Measurements from ENCODE around the gene TVP23C.

Gene TVP23C

GRCh38 chr17:15496735-15497670 lies 66.3 kb downstream of the TVP23C start:
- DNase-seq (ENCODE audit: low read depth in 1 of 2, low spot score in 1 of 2) = no peak

DNA sequence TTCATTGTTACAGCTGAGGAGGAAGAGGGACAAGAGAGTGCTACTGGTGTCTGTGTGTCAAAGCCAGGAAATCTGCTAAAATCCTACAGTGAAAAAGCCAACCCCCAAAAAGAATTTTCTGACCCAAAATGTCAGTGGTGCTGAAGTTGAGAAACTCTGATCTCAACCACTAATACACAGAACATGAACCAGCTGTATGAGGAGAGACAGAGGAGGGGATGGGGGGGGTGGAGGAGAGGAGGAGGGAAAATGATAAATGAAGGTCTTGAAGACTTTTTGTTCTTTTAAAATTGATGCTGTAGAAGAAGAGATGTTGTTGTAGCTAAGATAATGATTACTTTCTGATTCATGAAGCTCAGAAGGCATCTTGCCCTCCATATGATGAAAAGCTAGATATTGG lies 68.5 kb downstream of the TVP23C start:
- DNase-seq (ENCODE audit: low read depth in 1 of 2, low spot score in 1 of 2) = no peak

GRCh38 chr17:15493693-15494035 lies 69.6 kb downstream of the TVP23C start:
- DNase-seq (ENCODE audit: low read depth in 1 of 2, low spot score in 1 of 2) = no peak

- DNase-seq (ENCODE audit: low read depth in 1 of 2, low spot score in 1 of 2) = no peak
These were observed 70.2 kb downstream of the TVP23C start for GRCh38 chr17:15492791-15493692.

DNA sequence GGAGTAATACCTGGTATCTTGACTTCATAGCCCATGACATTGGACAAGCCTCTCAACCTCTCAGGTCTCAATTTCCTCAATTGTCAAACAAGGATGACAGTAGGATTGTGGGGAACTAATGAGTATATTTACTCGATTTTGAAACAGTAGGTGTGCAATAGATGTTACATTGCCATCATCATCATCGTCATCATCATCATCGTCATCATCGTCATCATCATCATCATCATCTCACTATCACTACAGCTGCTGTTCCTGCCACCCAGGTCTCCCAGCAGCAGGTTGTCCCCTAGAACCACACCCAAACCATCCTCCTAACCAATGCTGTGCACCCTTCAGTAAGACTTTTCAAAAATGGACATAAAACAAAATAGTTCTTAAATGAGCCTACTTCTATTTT lies 71.1 kb downstream of the TVP23C start:
- no peak for DNase-seq (ENCODE audit: low read depth in 1 of 2, low spot score in 1 of 2)

- DNase-seq (ENCODE audit: low read depth in 1 of 2, low spot score in 1 of 2) = no peak
These were observed 72.5 kb downstream of the TVP23C start for GRCh38 chr17:15490634-15491261.

GRCh38 chr17:15488557-15488956 lies 74.7 kb downstream of the TVP23C start:
- DNase-seq (ENCODE audit: low read depth in 1 of 2, low spot score in 1 of 2) = no peak

DNA sequence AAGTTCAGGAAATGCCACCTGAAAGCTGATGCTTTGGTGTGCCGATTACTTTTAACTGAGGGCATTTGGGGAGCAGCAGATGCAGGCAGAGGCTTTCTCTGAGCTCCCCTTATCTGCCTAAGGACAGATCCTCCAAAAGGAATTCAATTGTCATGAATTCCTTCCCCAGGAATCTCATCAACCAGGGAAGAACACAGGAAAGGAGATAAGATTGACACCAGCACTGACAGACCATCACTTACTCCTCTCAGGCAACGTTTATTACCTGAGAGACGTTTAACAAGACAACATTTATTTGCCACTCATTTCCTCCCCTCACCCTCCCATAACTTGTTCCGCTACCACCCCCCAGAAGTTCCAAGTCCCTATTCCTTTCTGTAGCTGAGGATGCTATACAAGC lies 78.2 kb downstream of the TVP23C start:
- DNase-seq (ENCODE audit: low read depth in 1 of 2, low spot score in 1 of 2) = no peak

DNA sequence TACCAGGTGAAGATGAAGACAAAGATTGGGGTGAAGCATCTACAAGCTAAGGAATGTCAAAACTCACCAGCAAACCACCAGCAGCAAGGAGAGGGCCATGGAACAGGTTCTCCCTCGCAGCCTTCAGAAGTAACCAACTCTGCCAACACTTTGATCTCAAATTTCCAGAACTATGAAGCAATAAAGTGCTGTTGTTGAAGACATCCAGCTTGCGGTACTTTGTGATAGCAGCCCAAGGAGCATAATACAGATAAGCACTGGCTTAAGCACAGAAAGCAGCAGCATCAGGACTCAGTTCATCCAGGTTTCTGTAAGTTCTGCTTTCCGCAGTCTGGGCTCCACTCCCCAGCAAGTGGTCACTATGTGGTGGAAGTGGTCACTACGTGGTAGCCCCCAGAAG lies 79.9 kb downstream of the TVP23C start:
- DNase-seq (ENCODE audit: low read depth in 1 of 2, low spot score in 1 of 2) = no peak

- no peak for DNase-seq (ENCODE audit: low read depth in 1 of 2, low spot score in 1 of 2)
These were observed 80.8 kb downstream of the TVP23C start for GRCh38 chr17:15482476-15482875.

- no peak for DNase-seq (ENCODE audit: low read depth in 1 of 2, low spot score in 1 of 2)
These were observed 81.8 kb downstream of the TVP23C start for GRCh38 chr17:15481481-15481880.

- DNase-seq (ENCODE audit: low read depth in 1 of 2, low spot score in 1 of 2) = no peak
These were observed 83.1 kb downstream of the TVP23C start for GRCh38 chr17:15480204-15480603.

DNA sequence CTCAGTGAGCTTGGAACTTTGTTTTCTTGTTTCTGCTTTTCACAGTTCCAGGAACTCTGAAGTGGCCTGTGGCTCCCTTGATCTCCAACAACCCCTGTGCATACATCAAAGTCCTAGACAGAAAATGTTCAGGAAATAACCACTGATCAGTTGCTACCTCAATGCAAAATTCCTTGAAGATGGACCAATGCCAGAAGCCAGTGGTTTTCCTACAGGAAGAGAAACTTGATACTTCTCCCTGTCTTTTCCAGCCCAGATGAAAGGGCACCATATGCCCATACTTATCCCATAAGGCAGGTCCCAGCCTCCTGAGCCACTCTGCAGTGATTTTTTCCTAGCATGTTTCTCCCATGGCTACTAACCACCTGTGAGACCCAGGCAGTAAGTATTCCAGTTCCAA lies 83.6 kb downstream of the TVP23C start:
- DNase-seq (ENCODE audit: low read depth in 1 of 2, low spot score in 1 of 2) = no peak

DNA sequence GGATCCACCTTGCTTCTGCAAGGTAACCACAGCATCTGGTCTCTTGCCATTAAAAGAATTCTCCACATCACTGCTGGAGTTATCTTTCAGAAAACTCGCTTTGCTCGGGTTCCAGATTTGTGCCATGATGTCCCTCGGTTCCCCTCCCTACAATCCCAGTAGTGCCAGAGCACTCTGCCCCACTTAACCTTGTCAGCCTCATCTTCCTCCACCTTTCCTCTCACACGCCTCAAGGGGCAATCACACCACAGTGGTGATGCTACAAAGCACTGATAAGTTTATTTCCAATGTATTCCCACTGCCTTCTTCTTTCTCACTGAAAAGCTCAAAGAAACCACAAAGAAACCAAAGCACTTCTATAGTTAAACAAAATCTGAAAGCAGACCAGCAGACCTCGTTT lies 84.4 kb downstream of the TVP23C start:
- no peak for DNase-seq (ENCODE audit: low read depth in 1 of 2, low spot score in 1 of 2)

DNA sequence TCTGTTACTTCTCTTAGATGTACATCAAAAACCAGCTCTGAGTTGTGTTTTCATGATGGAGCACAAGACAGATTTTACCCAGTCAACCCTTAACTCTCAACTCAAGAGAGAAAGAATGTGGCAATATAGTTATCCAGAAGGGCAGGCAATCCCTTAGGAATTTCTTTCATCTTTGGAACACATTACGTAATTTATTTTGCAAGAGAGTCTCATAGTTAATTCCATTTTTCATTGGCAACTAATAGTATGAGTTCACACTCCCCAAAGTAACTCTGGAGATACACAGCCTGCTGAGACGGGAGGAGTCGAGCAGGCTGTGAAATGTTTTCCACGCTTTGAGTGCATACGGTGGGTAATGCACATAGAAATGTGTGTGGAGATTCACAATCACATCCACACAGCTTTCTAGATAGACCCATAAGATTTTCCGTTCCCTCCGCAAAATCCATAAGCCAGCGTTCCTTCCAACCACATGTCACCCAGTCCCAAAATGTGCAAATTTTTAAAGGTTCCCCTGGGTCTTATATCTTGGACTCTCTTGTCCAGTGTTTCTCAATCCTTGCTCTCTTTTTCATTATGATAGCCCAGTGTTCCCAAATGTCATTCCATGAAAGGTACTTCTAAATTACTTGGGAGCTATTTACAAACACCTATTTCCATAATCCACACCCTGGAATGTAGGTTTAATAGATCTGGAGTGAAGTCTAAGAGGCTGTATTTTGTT lies 87.5 kb downstream of the TVP23C start:
- no peak for DNase-seq (ENCODE audit: low read depth in 1 of 2, low spot score in 1 of 2)

GRCh38 chr17:15472891-15473290 lies 90.4 kb downstream of the TVP23C start:
- DNase-seq (ENCODE audit: low read depth in 1 of 2, low spot score in 1 of 2) = no peak

DNA sequence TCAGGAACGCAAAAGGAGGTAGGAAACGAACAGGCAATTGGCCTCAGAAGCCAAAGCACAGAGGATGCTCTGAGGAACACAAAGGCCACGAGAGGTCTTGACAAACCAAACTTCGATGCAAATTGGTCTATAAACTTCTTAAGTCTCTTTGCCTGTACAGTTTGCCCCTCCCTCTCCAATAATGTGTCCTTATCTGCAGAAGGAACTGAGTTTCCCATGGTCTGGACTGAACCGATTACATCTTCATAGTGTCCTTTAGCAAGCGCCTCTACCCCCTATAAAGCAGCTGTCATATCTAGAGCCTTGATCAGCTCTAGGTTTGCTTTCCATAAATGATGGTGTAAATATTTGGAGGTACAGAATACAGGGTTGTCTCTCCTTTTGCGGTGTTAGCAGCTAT lies 92.7 kb downstream of the TVP23C start:
- no peak for DNase-seq (ENCODE audit: low read depth in 1 of 2, low spot score in 1 of 2)

- DNase-seq (ENCODE audit: low read depth in 1 of 2, low spot score in 1 of 2) = no peak
These were observed 94.0 kb downstream of the TVP23C start for GRCh38 chr17:15469260-15469659.

GRCh38 chr17:15468126-15468525 lies 95.2 kb downstream of the TVP23C start:
- DNase-seq (ENCODE audit: low read depth in 1 of 2, low spot score in 1 of 2) = no peak

GRCh38 chr17:15467592-15467991 lies 95.7 kb downstream of the TVP23C start, which contains the start of gene CDRT4:
CDRT4 (minus strand) TSS chr17:15467621; CDS start chr17:15440238, 27,383 bp downstream.
- no peak for DNase-seq (ENCODE audit: low read depth in 1 of 2, low spot score in 1 of 2)

GRCh38 chr17:15466131-15466530 lies 97.2 kb downstream of the TVP23C start:
- DNase-seq (ENCODE audit: low read depth in 1 of 2, low spot score in 1 of 2) = no peak
